ENCODE data around the gene HOXA7. TPM values are rescaled to one million over a fixed set of nuclear protein-coding genes. Genes with fewer than 3 reads are reported as not detected.

HOXA7 gene
- total RNA-seq, 6 experiments from 2014 or later, result 6.2 to 8.2 (median 6.8) TPM

DNA sequence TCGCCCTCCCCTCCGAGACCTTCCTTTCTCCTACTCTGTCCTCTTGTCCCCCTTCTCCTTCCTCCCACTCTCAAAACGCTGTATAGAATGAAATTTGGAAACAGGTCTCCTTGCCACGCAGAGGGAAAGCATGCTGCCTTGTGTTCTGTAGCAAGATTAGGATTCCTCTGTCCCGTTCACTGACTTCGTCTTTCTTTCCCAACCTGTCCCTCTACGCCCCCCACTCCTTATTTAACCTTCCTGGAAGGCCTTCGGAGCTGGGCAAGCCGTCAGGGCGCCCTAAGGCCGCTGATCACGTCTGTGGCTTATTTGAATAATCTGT, 7.5 kb upstream of the HOXA7 start:
- H3K4me3 Mint-ChIP-seq, result peak overlapping the region; percentile 96
- TF ChIP-seq, protein P1, sequence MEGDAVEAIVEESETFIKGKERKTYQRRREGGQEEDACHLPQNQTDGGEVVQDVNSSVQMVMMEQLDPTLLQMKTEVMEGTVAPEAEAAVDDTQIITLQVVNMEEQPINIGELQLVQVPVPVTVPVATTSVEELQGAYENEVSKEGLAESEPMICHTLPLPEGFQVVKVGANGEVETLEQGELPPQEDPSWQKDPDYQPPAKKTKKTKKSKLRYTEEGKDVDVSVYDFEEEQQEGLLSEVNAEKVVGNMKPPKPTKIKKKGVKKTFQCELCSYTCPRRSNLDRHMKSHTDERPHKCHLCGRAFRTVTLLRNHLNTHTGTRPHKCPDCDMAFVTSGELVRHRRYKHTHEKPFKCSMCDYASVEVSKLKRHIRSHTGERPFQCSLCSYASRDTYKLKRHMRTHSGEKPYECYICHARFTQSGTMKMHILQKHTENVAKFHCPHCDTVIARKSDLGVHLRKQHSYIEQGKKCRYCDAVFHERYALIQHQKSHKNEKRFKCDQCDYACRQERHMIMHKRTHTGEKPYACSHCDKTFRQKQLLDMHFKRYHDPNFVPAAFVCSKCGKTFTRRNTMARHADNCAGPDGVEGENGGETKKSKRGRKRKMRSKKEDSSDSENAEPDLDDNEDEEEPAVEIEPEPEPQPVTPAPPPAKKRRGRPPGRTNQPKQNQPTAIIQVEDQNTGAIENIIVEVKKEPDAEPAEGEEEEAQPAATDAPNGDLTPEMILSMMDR (IDR thresholded peaks at IDR 0.05), result no peak; the same call in 1 of the 2 replicates
- no peak for DNase-seq
- H3K36me3 Mint-ChIP-seq (ENCODE audit: low read depth), result peaks cover 51% of the 10 kb centered on the region
- H3K27me3 Mint-ChIP-seq (ENCODE audit: insufficient read depth), result peaks cover 17% of the 10 kb centered on the region
- H3K4me1 Mint-ChIP-seq (ENCODE audit: low read depth), result peaks cover 22% of the 10 kb centered on the region
- H3K27ac Mint-ChIP-seq, result peak overlapping the region; percentile 99
- no peaks in the 10 kb centered on the region for H3K9me3 Mint-ChIP-seq

DNA sequence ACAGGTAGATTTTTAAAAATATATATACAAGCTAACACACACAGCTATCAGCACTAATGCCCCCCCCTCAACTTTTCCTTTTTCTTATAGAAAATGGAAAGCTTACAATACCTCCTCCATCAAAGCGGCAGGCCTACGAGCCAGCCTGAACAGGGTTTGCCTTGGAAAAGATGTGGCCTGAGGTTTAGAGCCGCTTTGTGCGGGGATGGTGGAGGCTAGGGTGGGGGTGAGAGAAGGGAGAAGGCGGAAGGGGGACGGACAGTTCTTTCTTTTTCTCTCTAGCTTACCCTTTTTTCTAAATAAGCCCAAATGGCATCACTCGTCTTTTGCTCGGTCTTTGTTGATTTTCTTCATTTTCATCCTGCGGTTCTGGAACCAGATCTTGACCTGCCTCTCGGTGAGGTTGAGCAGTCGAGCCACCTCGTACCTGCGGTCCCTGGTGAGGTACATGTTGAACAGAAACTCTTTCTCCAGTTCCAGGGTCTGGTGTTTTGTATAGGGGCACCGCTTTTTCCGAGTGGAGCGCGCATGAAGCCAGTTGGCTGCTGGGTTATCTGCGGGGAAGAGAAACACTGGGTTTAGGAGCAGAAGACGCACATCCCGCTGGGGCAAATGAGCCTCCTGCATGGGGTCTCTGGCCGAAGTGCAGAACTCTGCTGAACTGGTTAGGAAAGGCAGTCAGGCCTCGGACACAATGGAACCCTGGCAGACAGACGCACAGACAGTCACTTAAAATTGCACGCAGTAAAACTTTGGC, 7.0 kb upstream of the HOXA7 start:
- no peak for DNase-seq
- Mint-ChIP-seq H3K27ac (peak overlapping the region; percentile 99), H3K27me3 (ENCODE audit: insufficient read depth) (peaks cover 12% of the 10 kb centered on the region)

DNA sequence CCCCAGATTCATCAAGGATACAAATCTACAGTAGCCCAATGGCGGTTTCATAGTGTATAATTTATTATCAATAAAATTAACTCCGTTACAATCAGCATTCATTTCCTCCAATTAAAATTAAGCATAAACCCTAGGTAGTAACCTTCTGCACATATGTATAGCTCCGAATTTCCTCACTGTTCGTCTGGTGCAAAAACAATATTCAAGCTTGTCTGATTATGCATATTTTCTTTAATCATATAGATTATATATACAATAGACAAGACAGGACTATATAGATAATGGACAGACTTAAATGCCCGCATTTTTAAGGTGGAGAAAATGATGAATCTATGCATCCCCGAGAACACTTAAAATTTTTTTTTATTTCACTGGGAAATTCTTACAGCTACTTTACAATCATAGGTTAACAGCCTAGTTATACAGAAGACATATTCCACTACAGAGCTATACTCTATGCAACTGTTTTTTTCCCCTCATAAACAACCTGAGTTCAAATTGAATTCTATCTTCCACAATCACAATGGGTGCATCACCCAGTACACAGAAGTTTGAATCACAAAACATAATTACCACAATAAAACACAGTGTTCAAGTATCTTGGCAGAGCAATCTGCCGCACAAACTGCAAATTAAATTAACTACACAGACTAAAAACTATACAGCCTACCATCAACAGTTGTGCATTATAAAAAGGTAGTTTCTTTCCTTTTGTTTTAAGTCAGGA, 6.2 kb upstream of the HOXA7 start:
- peaks cover 39% of the 10 kb centered on the region for H3K36me3 Mint-ChIP-seq (ENCODE audit: low read depth)
- peaks cover 10% of the 10 kb centered on the region for H3K27me3 Mint-ChIP-seq (ENCODE audit: insufficient read depth)
- peak overlapping the region; percentile 99 for H3K27ac Mint-ChIP-seq
- DNase-seq, result no peak
- H3K9me3 Mint-ChIP-seq, result no peaks in the 10 kb centered on the region
- TF ChIP-seq, protein P1 (IDR thresholded peaks at IDR 0.05), result no peak
- peaks cover 12% of the 10 kb centered on the region for H3K4me1 Mint-ChIP-seq (ENCODE audit: low read depth)
- peak overlapping the region; percentile 96 for H3K4me3 Mint-ChIP-seq

More for the DNA sequence above, 7.0 kb upstream of the HOXA7 start:
- TF ChIP-seq, protein P1 (IDR thresholded peaks at IDR 0.05), result no peak
- H3K9me3 Mint-ChIP-seq, result no peaks in the 10 kb centered on the region
- peaks cover 46% of the 10 kb centered on the region for H3K36me3 Mint-ChIP-seq (ENCODE audit: low read depth)
- H3K4me3 Mint-ChIP-seq, result peak overlapping the region; percentile 96
- peaks cover 19% of the 10 kb centered on the region for H3K4me1 Mint-ChIP-seq (ENCODE audit: low read depth)

DNA sequence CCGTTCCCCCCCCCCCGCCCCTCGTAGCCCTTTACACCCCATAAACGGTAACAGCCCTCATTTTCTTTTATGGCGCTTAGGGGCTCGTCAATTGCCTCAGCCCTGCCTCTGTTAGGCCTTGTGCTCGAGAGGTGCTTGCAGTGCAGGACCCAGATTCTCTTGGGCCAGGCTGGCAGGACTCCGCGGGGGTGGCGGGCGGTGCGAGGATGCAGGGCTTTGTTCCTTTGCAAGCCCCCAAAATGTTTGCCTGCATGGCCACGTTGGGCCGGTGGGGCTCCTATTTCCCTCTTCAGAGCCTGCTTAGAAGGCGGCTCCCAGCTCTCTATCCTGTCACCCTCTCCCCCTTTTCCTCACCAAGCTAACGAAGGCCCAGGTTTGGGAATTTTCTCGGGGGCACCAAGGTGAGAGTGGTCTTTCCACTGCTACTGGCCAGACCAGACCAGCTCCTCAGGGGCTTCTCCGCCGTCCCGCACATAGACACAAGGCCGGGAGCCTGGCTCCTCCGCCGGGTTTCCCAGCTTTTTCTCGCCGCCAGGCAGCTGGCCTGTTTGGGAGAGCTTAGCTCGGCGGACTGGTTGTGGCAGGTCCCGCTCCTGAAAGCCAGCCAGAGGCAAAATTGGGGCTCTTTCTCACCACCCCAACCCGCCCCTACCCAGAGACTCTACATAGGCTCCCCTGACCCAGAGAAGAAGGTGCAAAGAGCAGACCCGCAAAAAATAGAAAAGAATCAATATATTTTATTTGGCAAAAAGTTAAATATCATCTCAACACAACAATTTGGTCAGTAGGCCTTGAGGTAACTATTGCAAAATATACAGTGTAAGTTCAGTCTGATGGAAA, 5.5 kb upstream of the HOXA7 start:
- H3K9me3 Mint-ChIP-seq, result no peaks in the 10 kb centered on the region
- H3K36me3 Mint-ChIP-seq (ENCODE audit: low read depth), result peaks cover 33% of the 10 kb centered on the region
- H3K4me1 Mint-ChIP-seq (ENCODE audit: low read depth), result peaks cover 4% of the 10 kb centered on the region
- TF ChIP-seq, protein P1 (IDR thresholded peaks at IDR 0.05), result no peak
- DNase-seq, result no peak
- H3K27me3 Mint-ChIP-seq (ENCODE audit: insufficient read depth), result peaks cover 7% of the 10 kb centered on the region
- H3K27ac Mint-ChIP-seq, result peak overlapping the region; percentile 99
- H3K4me3 Mint-ChIP-seq, result peak overlapping the region; percentile 96

DNA sequence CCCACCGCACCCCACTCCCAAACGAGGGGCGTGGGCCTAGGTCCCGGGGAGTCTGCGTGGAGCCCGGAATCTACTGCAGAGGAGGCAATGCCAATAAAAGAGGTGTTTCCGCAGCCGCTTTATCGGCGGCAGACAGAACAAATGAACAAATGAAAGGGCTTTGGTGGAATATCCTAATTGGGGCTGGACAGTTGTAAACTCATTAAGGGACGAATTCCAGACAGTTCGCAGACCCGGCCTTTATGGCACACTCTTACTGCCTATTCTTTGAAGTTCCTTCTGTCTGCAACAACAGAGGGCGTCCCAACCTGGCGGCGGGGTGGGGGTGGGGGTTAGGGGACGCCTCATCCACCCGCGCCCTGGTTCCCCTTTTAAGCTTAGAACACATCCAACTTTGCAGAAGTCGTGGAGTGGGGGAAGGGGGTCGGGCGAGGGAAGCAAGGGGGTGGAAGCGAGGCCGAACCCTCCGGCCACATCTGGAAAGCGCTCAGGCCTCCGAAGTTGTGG, 4.8 kb upstream of the HOXA7 start:
- Mint-ChIP-seq H3K27ac (peak overlapping the region; percentile 81), H3K4me3 (peak overlapping the region; percentile 86), H3K27me3 (ENCODE audit: insufficient read depth) (peaks cover 8% of the 10 kb centered on the region), H3K9me3 (no peaks in the 10 kb centered on the region), H3K4me1 (ENCODE audit: low read depth) (no peaks in the 10 kb centered on the region; the same call in 1 of the 2 replicates), H3K36me3 (ENCODE audit: low read depth) (peaks cover 31% of the 10 kb centered on the region)
- TF ChIP-seq, protein P1 (IDR thresholded peaks at IDR 0.05), result peak; percentile 60
- DNase-seq, result no peak

All from HFFc6 (cell line).